Cardiac fibroblast (primary cell): ENCODE measurements around the gene ATAD5.
"Not testable (repeated sequence)": the region's sequence is repeated elsewhere in the genome, so short reads cannot be mapped to it uniquely, and the experiment has no call there.

ENCODE experiments used
- DNase-seq, 2 donors: peaks; one replicate each; pipeline versions ENCODE4 v3.0.0 to v3.0.0-alpha.2; 2010; ENCODE audit warnings: low read depth in 2 of 2
- H3K4me3 ChIP-seq, 2 donors: replicated peaks in 1 of 2; 1 replicate in 1 of 2; 2 replicates in 1 of 2; pipeline ENCODE4 v1.5.1; 2011; ENCODE audit warnings: low read depth in 2 of 2, low read length in 2 of 2, mild to moderate bottlenecking in 2 of 2, moderate library complexity in 1 of 2
- CTCF ChIP-seq: IDR thresholded peaks from one replicate; pipeline ENCODE4 v1.5.1; 2011; ENCODE audit warnings: low read depth, mild to moderate bottlenecking, low read length, inconsistent platforms

Gene ATAD5

GRCh38 chr17:30908717-30909420 is 77.1 kb downstream of the ATAD5 start:
- TF ChIP-seq CTCF = no peak
- no peak for DNase-seq
- no peak overlapping the region for H3K4me3 ChIP-seq

- not testable (repeated sequence) for DNase-seq, H3K4me3 ChIP-seq
These were observed 78.4 kb downstream of the ATAD5 start for GRCh38 chr17:30910151-30910550.

- no peak overlapping the region for H3K4me3 ChIP-seq
- no peak for DNase-seq
- no peak for TF ChIP-seq CTCF
These were observed 82.2 kb downstream of the ATAD5 start for GRCh38 chr17:30913955-30914354.

GRCh38 chr17:30915833-30916611 is 84.3 kb downstream of the ATAD5 start:
- DNase-seq = no peak
- H3K4me3 ChIP-seq = no peak overlapping the region
- TF ChIP-seq CTCF = no peak

GRCh38 chr17:30917050-30917449 is 85.3 kb downstream of the ATAD5 start:
- no peak for DNase-seq
- TF ChIP-seq CTCF = no peak
- no peak overlapping the region for H3K4me3 ChIP-seq

- H3K4me3 ChIP-seq = no peak overlapping the region
- peak; percentile 15 for TF ChIP-seq CTCF
- peak; percentile 18 to 45 for DNase-seq
These were observed 88.5 kb downstream of the ATAD5 start for GRCh38 chr17:30920282-30920681.

GRCh38 chr17:30920683-30921543 is 89.1 kb downstream of the ATAD5 start:
- no peak overlapping the region for H3K4me3 ChIP-seq
- no peak for TF ChIP-seq CTCF

More at GRCh38 chr17:30920683-30921543, 89.1 kb downstream of the ATAD5 start:
- no peak for DNase-seq
